Epithelial cell of prostate (primary cell): Measurements from ENCODE around the gene ME3.
"Not testable (repeated sequence)": the region's sequence is repeated elsewhere in the genome, so short reads cannot be mapped to it uniquely, and the experiment has no call there.

Source experiments
- DNase-seq: peaks from one replicate; pipeline ENCODE4 v3.0.0-alpha.2; 2011; ENCODE audit warnings: low read depth, low spot score
- H3K27ac ChIP-seq: fragments of 450-650 bp; 2 replicates; pipeline ENCODE4 v1.5.1; 2017; ENCODE audit warnings: mild to moderate bottlenecking

Gene ME3

DNA sequence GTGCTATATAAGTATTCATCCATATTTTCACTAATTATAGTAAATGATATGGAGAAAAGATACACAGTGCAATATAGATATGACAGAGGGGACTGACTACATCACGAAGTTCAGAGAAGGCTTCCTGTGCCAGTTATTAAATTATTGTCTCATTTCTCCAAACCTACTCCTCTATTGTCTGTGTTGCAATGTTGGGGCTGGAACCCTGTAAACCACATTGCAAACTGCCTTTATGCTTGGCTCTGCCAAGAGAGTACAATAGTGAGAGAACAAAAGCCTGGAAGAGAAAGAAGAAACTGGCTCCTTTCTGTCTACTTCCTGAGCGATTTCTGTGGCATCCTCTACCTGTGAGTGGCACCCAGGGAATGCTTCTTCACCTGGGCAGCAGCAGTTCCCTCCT is 46.4 kb downstream of the ME3 start:
- H3K27ac ChIP-seq = no peak overlapping the region
- DNase-seq = no peak

DNA sequence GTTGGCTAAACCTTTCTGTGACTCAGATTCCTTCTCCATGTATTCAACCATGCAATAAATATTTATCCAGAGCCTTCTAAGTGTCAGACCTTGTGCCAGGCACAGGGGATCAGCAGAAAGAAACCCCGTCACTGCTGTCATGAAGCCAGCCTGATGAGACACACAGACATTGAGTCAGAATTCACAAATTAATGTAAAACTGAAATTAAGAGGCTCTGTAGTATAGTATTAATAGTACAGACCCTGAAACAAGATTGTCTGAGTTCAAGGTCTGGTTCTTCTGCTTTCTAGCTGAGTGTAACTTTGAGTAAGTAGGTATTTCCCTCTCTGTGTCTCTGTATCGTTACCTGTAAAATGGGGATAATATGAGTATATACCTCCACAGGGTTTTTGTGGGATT is 46.9 kb downstream of the ME3 start:
- DNase-seq = no peak
- H3K27ac ChIP-seq = no peak overlapping the region

DNA sequence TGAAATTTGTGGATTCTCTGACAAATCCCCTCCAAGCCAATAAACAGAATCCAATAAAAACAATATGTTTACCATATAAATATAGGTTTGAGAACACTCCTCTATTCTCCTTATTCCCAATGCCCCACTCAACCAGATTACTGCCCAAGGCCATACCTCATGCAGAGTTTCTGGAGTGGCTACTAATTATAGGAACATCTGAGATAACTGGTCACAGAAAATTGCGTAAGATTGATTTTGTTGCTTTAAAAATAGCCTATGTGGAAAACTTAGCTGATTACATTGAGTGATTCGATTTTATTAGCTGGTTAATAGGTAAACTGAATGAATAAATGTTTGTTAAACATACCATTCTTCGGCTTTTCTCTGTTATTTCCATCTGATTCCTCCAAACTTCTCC is 48.0 kb downstream of the ME3 start:
- no peak for DNase-seq
- H3K27ac ChIP-seq = peak overlapping the region; percentile 80

DNA sequence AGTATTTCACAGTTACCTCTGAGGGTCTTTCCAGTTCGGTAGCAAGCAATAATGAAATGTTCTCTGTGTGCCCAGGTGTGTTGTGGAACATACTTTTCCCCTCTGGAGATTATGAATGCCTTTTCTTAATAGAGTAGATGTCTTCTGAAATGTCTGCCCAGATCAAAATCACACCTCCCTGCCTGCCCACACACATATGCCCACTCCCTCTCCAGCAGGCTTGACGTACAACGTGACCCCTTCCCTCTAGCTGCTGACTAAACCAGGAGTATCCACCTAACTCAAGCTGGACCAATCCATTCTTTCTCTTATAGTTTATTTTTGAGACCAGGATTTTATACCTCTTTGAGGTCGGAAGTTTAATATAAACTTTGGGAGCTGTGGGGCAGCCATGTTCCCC is 48.7 kb downstream of the ME3 start:
- peak overlapping the region; percentile 80 for H3K27ac ChIP-seq
- DNase-seq = no peak

DNA sequence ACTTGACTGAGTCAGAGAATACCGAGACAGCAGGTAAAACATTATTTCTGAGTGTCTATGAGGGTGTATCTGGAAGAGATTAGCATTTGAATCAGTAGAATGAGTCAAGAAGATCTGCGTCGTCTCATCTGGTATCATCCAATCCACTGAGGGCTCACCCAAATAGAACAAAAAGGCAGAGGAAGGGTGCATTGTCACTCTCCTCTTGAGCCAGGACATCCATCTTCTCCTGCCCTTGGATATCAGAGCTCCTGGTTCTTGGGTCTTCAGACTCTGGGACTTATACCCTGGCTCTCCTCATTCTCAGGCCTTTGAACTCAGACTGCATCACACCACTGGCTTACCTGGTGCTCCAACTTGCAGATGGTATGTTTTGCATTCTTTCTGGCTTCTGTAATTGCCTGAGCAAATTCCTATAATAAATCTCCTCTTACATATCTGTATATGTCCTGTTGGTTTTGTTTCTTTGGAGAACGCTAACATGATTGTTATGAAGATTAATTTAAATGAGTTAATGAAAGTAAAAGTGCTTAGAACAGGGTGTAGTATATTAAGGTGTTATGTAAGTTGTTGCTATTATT is 49.3 kb downstream of the ME3 start:
- peak; percentile 64 for DNase-seq
- peak overlapping the region; percentile 80 for H3K27ac ChIP-seq

DNA sequence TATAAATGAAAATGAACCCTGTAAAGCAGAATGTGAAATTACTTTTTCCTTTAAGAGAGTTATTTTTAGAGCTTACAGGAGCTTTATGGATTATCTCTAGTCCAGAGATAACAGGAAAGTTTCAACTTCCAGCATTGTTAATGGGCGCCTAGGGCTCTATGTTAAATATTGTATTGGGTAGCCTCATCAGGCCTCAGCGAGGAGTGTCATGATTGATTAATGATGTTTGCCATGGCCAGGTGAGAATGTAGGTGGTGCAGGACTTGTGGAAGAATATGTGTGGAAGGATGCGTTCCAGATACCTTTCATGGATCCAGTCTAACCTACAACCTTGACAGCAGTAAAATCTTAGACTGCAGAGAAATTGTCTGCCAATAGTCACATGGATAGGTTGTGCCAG is 50.6 kb downstream of the ME3 start:
- DNase-seq = no peak
- H3K27ac ChIP-seq = no peak overlapping the region

DNA sequence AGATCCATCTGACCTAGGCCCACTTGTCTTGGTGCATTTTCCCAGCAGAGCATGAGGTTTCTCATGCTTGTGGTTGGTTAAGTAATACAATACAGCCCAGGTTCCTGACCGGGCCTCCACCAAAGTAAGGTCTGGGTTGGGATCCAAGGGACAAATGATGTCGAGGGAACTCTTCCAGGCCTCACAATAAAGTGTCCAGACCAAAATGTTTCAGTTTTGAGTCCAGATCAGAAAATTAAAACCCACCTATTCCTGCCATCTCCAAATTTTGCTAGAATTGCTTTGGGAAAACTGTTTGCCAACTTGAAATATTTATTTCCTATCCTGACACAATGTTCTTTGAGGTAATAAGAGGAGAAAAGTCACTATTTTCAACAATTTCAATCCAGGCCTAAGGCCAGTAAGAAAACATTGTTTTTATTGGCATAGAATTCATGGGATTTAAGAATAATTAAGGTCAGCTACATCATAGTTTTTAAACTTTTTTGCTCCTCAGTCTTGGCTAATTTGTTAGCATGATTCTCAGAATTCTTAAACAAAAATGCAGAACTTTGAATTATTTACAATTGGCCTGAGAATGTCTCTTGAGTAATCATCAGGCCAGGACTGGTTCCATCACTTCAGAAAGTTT is 51.4 kb downstream of the ME3 start:
- DNase-seq = no peak
- no peak overlapping the region for H3K27ac ChIP-seq

DNA sequence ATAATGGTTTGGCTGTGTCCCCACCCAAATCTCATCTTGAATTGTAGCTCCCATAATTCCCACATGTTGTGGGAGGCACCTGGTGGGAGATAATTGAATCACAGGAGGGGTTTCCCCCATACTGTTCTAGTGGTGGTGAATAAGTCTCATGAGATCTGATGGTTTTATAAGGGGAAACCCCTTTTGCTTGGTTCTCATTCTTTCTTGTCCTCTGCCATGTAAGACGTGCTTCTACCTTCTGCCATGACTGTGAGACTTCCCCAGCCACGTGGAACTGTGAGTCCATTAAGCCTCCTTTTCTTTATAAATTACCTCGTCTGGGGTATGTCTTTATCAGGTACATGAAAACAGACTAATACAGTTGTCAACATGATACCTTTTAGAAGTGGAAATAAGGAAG is 53.0 kb downstream of the ME3 start:
- not testable (repeated sequence) for DNase-seq, H3K27ac ChIP-seq

DNA sequence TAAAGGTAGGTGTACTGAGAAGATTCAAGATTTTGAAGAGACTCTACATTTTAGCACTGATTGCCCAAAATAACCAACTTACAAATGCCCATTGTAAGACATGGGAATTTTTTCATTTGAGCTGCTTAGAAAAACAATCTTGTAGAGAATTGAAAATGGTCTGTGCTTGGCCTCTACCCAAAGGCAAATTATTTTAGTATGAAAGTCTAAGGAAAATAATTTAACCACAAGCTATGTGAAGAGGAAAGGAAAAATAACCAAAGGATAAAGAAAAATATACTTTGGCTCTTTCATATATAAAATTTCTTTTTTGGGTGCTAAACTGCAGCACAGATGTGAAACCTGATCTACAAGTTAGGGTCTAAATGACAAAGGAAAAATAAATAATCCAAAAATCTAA is 54.9 kb downstream of the ME3 start:
- no peak for DNase-seq
- no peak overlapping the region for H3K27ac ChIP-seq

DNA sequence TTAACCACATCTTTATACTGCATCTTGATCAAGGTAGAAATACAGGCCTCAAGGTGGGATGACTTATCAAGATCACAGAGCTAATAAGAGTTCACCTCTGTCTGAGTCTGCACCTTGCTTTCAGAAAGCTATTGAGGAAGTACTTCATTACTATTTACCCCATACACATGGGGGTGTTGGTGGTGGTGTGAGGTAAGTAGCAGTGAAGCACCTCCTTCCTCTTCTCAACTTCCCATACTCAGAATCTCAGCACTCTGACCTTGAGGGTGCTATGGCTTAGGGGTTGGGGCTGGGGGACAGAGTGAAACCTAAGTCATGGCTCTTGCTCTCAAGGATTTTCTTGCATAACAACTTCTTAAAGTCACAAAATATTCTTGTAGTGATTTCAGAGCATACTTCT is 56.9 kb downstream of the ME3 start:
- no peak for DNase-seq
- no peak overlapping the region for H3K27ac ChIP-seq

DNA sequence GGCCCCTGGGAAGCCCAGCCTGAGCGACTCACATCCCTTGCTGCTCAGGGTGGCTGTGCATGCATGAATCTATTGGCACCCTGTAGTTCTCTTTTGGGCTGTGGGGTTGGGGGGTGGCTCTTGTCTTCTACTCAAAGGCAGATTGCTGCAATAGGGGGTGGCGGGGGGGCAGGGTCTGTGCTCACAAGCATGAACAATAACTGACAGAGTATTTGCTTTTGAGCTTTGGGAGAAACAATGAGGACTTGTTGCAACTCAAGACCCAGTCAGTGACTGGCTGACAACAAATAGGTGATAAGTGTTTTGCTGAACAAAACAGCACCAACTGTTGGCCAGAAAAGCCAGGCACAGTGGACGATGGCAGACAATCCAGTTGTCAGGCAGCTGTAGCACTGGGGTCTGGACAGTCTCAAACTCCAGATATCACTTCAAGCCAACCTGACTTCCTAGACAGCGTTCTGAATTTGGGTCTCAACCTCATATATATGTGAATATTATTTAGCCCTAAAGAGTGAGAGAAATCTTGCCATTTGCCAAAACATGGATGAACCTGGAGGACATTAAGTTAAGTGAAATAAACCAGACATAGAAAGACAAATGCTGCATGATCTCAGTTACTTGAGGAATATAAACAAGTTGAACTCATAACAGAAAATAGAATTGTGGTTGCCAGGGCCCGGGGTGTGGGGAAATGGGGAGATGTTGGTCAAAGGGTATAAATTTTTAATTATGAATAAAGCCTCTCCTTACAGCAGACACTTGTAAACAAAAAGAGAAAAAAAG is 61.7 kb downstream of the ME3 start:
- DNase-seq = no peak
- H3K27ac ChIP-seq = no peak overlapping the region

DNA sequence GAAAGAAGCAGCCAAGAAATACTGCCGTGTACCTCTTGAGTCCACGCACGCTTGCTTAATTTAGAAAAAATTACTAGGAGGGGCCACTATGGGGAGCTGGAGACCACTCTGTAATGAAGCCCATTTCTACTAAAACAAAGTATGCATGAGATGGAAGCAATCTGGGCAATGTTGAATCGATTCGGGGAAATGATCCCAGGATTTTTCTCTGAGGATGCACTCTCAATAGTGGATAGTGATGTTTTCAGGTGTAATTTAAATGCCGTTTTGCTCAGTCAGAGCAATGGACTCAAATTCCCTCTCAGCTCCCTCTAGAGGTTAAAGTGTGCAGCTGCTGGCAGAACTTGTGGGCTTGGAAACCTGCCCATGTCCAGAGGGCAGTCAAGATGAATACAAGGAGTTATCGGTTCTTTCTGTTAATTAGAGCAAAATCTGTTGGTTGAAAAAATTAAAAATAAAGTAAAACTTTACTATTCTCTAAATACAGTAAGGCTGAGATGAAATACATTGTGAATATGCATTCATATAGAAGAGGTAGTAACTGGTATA is 64.1 kb downstream of the ME3 start:
- no peak overlapping the region for H3K27ac ChIP-seq
- DNase-seq = no peak

DNA sequence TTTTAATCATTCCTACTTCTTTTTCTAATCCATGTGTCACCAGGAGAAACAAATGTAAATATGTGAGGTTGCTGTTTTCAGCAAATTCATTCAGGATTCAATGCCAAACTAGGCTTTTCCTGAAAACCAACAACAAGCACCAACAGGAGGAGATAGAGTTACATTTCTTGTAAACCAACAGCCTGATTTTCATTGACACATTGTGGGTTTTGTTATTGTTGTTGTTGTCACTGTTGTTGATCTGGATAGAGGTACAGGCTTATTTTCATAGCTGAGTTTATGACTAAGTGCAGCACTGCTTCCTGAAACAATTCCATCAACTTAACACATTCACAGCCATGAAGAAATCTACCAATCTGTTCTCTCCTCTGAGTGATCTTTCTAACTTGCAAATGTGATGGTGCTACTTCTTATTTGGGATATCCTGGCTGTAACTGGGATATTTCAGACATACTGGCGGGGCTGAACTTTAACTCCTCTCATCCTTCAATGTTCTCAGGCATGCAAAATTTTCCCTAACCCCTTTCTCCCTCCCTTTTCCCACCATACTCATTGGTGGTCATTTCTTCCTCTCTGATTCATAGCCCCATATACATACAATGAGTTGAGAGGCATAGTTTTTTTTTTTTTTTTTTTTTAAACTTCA is 65.5 kb downstream of the ME3 start:
- H3K27ac ChIP-seq = peak overlapping the region; percentile 20
- no peak for DNase-seq

DNA sequence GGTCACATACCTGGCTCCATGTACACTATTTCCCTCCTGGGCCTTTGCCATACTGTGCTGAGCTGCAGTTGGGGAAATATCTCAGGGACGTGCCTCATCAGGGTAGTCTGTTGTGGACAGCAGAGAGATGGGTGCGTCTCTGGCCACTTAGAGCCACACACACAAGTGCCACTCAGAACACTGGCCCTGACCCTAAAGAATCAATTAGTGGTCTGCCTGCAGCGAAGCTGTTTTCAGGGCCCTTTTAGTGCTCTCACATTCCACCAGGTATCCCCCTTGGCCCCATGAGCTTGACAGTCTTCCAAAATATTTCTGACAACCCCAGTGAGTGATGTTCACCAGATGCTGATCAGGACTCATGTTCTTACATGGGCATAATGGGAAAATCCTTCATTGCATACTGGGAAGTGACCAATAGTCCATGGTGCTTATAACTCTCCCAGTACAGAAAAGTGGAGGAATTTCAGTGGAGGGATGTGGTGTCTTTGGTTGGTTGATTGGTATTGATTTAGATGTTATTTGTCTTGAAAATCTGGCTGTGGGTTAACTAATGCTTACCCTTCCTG is 66.1 kb downstream of the ME3 start:
- no peak for DNase-seq
- peak overlapping the region; percentile 20 for H3K27ac ChIP-seq

DNA sequence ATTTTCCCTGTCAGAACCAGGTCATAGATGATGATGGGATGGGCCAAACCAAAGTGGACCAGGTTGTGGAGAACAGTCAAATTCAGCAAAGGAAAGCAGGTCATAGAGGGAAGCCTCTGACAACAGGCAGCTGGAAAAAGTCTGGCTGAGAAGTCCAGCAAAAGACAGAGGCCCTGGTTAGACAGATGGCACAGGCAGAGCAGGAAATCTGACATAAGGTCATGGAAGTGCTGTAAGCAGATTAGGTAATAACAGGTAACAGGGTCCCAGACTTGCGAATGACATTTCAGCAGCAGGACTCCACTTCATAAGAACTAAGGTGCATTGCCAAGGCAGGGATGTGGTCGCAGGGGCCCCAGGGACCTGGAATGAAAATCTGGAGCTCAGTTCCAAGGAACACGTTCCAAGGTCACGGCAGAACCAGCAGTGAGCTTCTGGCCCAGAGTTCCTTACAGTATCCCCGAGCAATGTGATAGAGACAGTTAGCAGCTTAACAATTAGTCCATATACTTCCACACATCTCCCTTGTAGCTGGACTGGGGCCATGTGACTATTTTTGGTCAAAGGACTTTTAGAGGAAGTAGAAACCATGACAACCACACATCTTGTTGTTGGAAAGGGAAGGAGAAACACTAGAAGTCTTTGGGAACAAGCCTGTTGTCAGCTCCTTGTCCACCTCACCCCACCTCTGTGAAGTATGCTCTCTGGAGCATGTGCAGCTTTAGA is 75.4 kb downstream of the ME3 start:
- H3K27ac ChIP-seq = no peak overlapping the region
- no peak for DNase-seq

DNA sequence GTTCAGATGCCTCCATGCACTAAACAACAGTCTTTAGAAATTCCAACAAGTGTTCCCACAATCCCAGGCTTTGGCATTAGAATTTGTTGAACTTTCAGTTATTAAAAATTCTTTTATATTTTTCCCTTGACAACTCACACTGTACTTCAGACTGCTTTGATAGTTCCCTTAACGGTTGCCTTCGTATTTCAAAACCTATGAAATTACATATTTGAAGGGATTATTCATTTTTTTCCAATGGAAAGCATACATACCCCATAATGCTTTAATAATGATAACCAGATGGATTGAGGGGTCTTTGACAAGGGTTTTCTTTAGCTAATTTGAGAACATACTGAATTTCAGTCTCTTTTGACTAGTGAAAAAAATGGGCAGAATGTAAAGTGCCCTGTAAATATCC is 76.5 kb downstream of the ME3 start:
- H3K27ac ChIP-seq = no peak overlapping the region

DNA sequence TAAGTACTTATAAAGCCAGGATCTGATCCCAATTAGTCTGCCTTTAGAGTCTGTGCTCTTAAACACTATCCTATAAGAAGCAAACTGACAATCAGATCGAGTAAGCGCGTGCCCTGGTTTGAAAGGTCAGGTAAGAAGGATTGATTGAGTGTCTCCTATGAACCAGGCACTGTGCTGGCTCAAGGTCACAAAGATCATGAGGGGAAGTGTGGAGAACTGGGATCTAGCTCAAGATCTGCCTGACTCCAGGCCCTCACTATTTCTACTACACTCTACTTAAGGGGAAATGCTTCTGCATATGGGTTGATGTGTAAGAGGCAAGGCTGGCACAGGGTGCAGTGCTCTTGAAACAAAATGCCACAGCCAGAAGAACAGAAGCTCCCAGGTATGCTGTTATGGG is 77.0 kb downstream of the ME3 start:
- no peak for DNase-seq
- H3K27ac ChIP-seq = peak overlapping the region; percentile 90

More for the DNA sequence above, 76.5 kb downstream of the ME3 start:
- DNase-seq = no peak

DNA sequence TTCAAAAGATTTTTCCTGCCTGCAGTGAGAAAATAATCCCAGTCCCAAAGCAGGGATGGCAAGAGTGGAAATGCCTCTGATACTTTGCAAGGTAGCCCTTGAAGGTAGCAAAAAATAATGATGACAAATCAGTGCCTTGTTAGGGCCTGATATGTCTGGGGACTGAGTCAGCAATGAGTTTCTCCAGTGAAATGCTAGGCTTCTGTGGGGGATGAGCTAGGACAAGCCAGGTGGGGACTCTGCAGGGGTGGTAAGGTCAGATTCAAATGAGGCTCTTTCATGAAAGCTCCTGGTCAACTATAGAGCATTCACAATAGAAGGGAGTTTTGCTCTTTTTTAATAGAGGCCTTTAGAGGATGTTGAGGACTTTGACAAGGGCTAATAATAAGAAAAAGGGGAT is 77.7 kb downstream of the ME3 start:
- H3K27ac ChIP-seq = peak overlapping the region; percentile 90
- DNase-seq = peak; percentile 59

DNA sequence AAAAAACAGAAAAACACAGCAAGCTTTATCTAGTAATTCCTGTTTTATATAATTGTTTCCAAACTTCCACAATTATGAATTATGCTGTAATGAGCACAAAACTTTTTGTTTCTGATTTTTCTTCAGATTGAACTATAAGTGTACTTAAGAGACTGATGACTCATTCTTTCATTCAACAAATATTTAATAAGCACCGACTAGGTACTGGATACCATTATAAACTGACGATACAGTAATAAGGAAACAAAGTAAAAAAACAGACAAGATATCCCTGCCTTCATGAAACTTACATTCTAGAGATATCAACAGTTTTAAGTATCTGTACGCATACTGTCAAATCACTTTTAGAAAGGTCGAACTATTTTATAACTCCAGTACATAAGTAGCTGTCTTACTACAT is 78.6 kb downstream of the ME3 start:
- DNase-seq = no peak

More for the DNA sequence above, 78.6 kb downstream of the ME3 start:
- H3K27ac ChIP-seq = peak overlapping the region; percentile 90
